ENCODE data around the gene CCDC50. TPM values are rescaled to one million over a fixed set of nuclear protein-coding genes. Genes with fewer than 3 reads are reported as not detected.

Gene CCDC50
- total and polyA plus RNA-seq, 2 donors (not counting 3 experiments of a cell fraction or from before 2014, with no cell fraction given), result 44.4 to 137 TPM

- no TSS peak for BruUV-seq (replicated peaks)
- FAIRE-seq, result no peak
- dilution Hi-C loops (cut with MboI; ENCODE audit: extremely low pct_ligation_motif_present, low sequenced_read_pairs), result no loop called here
Observed at GRCh38 chr3:191420771-191421170, 91.6 kb downstream of the CCDC50 start.

More at GRCh38 chr3:191420771-191421170, 91.6 kb downstream of the CCDC50 start:
- Histone ChIP-seq H3K27me3 (ENCODE audit: control insufficient read depth in 2 of 2, insufficient read depth in 2 of 2, low read length in 2 of 2) (peaks cover 0 to 4% of the 10 kb centered on the region in 2 experiments), H3K9me1 (replicated peaks; ENCODE audit: control insufficient read depth, extremely low read depth, insufficient read depth, low read length) (no peaks in the 10 kb centered on the region), H4K20me1 (replicated peaks; ENCODE audit: control insufficient read depth, extremely low read depth, insufficient read depth, low read length) (no peaks in the 10 kb centered on the region), H3K9ac (replicated peaks; ENCODE audit: extremely low read depth, insufficient read depth, low read length) (no peak overlapping the region), H3K79me2 (ENCODE audit: control insufficient read depth, insufficient read depth, low read length) (no peaks in the 10 kb centered on the region), H2AFZ (ENCODE audit: low read depth, low read length) (no peak overlapping the region), H3K27ac (ENCODE audit: insufficient read depth, low read depth, low read length) (no peak overlapping the region), H3K4me3 (replicated peaks in 1 of 3; ENCODE audit: insufficient read depth in 1 of 3, low read depth in 1 of 3, low read length in 3 of 3) (no peak overlapping the region), H3K36me3 (ENCODE audit: control insufficient read depth in 2 of 2, extremely low read depth in 1 of 2, insufficient read depth in 2 of 2, low read length in 2 of 2) (no peaks in the 10 kb centered on the region), H3K4me2 (ENCODE audit: insufficient read depth, low read length) (no peak overlapping the region), H3K4me1 (ENCODE audit: control insufficient read depth, extremely low read depth, insufficient read depth, low read length) (no peaks in the 10 kb centered on the region), H3K9me3 (replicated peaks; ENCODE audit: control insufficient read depth, insufficient read depth, low read length) (no peaks in the 10 kb centered on the region)
- POLR2A ChIA-PET, result no interaction called here
- TF ChIP-seq POLR2A (IDR thresholded peaks at IDR 0.05; ENCODE audit: low read depth, low read length) (no peak), JUN (IDR thresholded peaks at IDR 0.05; ENCODE audit: borderline replicate concordance, insufficient read depth, insufficient read length, low read depth) (no peak), MYC (IDR thresholded peaks at IDR 0.05; ENCODE audit: low read depth, low read length) (no peak), MAX (IDR thresholded peaks at IDR 0.05; ENCODE audit: insufficient read depth, insufficient read length) (no peak), POLR2AphosphoS5 (IDR thresholded peaks at IDR 0.05; ENCODE audit: insufficient read depth, low read depth, low read length) (no peak), FOS (IDR thresholded peaks at IDR 0.05; ENCODE audit: borderline replicate concordance, insufficient read depth, low read length) (no peak), EZH2 (IDR thresholded peaks at IDR 0.05; ENCODE audit: borderline replicate concordance, low read depth, low read length, severe bottlenecking) (no peak)
- TF ChIP-seq, protein P1, sequence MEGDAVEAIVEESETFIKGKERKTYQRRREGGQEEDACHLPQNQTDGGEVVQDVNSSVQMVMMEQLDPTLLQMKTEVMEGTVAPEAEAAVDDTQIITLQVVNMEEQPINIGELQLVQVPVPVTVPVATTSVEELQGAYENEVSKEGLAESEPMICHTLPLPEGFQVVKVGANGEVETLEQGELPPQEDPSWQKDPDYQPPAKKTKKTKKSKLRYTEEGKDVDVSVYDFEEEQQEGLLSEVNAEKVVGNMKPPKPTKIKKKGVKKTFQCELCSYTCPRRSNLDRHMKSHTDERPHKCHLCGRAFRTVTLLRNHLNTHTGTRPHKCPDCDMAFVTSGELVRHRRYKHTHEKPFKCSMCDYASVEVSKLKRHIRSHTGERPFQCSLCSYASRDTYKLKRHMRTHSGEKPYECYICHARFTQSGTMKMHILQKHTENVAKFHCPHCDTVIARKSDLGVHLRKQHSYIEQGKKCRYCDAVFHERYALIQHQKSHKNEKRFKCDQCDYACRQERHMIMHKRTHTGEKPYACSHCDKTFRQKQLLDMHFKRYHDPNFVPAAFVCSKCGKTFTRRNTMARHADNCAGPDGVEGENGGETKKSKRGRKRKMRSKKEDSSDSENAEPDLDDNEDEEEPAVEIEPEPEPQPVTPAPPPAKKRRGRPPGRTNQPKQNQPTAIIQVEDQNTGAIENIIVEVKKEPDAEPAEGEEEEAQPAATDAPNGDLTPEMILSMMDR (IDR thresholded peaks at IDR 0.05; ENCODE audit: extremely low read depth in 1 of 2, insufficient read depth in 1 of 2, low read depth in 1 of 2, low read length in 2 of 2), result no peak
- intact Hi-C loops (cut with micrococcal nuclease), result loop anchor here (10.0 kb wide), 1 partner anchor 356 kb away; no protein-coding TSS in a partner anchor
- CTCF ChIA-PET, result interaction anchor here (1.0 to 2.1 kb wide), 4 partner anchors 8 to 1028 kb away, joined by 3 to 20 read pairs (median 4); no protein-coding TSS in a partner anchor
- DNase-seq (ENCODE audit: low read depth, low spot score), result no peak

Measured in endothelial cell of umbilical vein (primary cell).